ENCODE data around the gene SLC1A2. TPM values are rescaled to one million over a fixed set of nuclear protein-coding genes. Genes with fewer than 3 reads are reported as not detected.

SLC1A2 gene
- total RNA-seq, 3 donors from 2014 or later: 0.32 to 23.7 (median 10.5) TPM

DNA sequence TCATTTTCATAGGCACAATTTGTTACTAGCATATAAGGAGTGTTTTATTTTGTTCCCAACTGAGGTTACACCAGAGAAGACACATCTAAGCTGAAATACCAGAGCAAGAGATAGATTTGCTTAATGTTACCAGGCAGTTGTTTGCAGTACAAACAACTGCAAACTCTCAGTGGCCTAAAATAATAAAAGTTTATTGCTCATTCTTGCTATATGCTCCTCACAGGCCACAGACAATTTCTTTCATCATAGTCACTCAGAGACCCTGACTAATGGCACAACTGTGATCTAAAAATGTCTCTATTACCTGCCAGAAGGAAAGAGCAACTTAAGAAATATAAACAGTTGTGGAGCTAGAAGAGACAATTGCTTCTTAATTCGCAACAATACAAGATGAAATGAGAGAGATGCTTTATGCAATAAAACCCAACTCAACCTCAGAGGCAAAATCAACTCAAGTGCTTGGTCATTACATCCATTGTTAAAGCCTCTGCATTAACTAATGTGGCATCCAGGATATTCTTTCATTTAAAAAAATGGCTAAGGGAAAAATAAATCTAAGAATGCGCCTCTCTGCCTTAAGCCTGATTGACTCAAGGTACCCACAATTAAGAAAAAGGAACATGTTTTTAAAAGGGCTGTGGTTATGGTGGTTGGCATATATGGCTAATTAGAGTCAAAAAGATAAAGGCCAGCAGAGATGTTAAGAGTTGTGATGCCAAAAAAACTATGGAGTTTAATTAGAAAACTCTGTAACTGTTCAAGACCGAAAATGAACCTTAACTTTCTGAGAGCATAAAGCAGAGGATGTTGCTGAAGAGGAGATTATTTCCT lies 176.7 kb downstream of the SLC1A2 start:
- Histone ChIP-seq H3K9me3 (no peaks in the 10 kb centered on the region), H3K4me3 (no peak overlapping the region), H3K27me3 (no peaks in the 10 kb centered on the region), H3K27ac (no peak overlapping the region), H3K36me3 (no peaks in the 10 kb centered on the region), H3K4me1 (no peaks in the 10 kb centered on the region)
- no peak for TF ChIP-seq POLR2AphosphoS5 (IDR thresholded peaks at IDR 0.05)
- TF ChIP-seq, protein P1, sequence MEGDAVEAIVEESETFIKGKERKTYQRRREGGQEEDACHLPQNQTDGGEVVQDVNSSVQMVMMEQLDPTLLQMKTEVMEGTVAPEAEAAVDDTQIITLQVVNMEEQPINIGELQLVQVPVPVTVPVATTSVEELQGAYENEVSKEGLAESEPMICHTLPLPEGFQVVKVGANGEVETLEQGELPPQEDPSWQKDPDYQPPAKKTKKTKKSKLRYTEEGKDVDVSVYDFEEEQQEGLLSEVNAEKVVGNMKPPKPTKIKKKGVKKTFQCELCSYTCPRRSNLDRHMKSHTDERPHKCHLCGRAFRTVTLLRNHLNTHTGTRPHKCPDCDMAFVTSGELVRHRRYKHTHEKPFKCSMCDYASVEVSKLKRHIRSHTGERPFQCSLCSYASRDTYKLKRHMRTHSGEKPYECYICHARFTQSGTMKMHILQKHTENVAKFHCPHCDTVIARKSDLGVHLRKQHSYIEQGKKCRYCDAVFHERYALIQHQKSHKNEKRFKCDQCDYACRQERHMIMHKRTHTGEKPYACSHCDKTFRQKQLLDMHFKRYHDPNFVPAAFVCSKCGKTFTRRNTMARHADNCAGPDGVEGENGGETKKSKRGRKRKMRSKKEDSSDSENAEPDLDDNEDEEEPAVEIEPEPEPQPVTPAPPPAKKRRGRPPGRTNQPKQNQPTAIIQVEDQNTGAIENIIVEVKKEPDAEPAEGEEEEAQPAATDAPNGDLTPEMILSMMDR (IDR thresholded peaks at IDR 0.05): no peak
- TF ChIP-seq POLR2A (IDR thresholded peaks at IDR 0.05): no peak
- intact Hi-C loops (cut with DNase I; ENCODE audit: low total_unique reads): no loop called here
- DNase-seq (ENCODE audit: low spot score in 2 of 2): no peak

- H3K36me3 ChIP-seq: no peaks in the 10 kb centered on the region
- no peak overlapping the region for H3K4me3 ChIP-seq
- no peak for DNase-seq (ENCODE audit: low spot score in 2 of 2)
- TF ChIP-seq, protein P1 (IDR thresholded peaks at IDR 0.05): no peak
- TF ChIP-seq POLR2A (IDR thresholded peaks at IDR 0.05): no peak
- TF ChIP-seq POLR2AphosphoS5 (IDR thresholded peaks at IDR 0.05): no peak
- H3K9me3 ChIP-seq: no peaks in the 10 kb centered on the region
- H3K27ac ChIP-seq: no peak overlapping the region
- no peaks in the 10 kb centered on the region for H3K27me3 ChIP-seq
- intact Hi-C loops (cut with DNase I; ENCODE audit: low total_unique reads): no loop called here
- H3K4me1 ChIP-seq: no peaks in the 10 kb centered on the region
Observed at GRCh38 chr11:35241531-35241930, 177.8 kb downstream of the SLC1A2 start.

DNA sequence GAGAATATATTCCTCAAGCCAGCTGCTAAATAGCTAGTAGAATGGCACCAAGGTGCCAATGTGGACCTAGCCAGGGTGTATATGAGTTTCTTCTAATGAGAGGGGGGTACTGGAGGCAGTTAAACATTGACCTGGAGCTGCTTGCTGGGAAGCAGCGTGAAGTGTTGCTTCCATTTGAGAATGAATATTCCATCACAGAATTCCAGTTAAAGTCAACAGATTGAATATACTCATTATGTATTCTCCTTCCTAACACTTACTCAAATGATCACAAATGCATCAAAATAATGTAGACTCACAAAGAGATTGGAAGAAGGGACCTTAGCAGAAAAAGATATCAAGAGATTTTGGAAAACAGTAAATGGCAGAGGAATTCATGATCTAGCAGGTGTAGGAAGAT lies 178.3 kb downstream of the SLC1A2 start:
- H3K9me3 ChIP-seq: no peaks in the 10 kb centered on the region
- intact Hi-C loops (cut with DNase I; ENCODE audit: low total_unique reads): no loop called here
- H3K27ac ChIP-seq: no peak overlapping the region
- no peak overlapping the region for H3K4me3 ChIP-seq
- no peaks in the 10 kb centered on the region for H3K36me3 ChIP-seq
- DNase-seq (ENCODE audit: low spot score in 2 of 2): no peak
- no peaks in the 10 kb centered on the region for H3K4me1 ChIP-seq
- TF ChIP-seq POLR2AphosphoS5 (IDR thresholded peaks at IDR 0.05): no peak
- no peaks in the 10 kb centered on the region for H3K27me3 ChIP-seq

DNA sequence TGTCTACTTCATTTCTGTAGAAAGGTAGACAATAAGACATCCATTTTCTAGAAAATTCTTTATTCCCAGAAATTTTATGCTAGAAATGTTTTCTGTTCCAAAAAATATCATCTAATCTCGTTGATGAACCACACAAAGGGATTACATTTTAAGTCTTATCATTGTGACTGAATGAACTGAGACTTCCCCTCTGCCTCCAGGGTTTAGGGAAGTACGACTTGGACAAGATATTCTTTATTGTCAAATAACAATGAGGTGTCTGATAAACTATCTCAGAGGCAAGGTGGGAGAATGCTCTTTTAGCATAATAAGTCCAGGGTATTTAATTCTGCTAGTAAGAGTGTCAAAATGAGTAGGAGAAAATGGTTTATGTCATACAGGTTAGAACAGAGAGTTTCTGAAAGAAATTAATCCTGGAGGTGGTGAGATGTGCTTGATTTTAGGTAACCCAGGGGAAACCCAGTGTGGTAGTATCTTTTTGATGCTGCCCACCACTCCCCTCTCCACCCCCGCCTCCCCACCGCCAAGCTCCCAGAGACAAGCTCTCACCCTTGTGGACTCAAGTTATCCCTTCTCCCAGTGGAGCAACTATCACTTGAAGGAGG lies 179.8 kb downstream of the SLC1A2 start:
- no peak overlapping the region for H3K4me3 ChIP-seq
- no peak overlapping the region for H3K27ac ChIP-seq
- no peaks in the 10 kb centered on the region for H3K9me3 ChIP-seq
- no peak for DNase-seq (ENCODE audit: low spot score in 2 of 2)
- no peaks in the 10 kb centered on the region for H3K27me3 ChIP-seq
- H3K36me3 ChIP-seq: no peaks in the 10 kb centered on the region
- TF ChIP-seq POLR2A (IDR thresholded peaks at IDR 0.05): no peak
- intact Hi-C loops (cut with DNase I; ENCODE audit: low total_unique reads): loop anchor here (5.0 kb wide), 1 partner anchor 62 kb away; no protein-coding TSS in a partner anchor
- peaks cover 0 to 6% of the 10 kb centered on the region in 2 donors for H3K4me1 ChIP-seq

GRCh38 chr11:35238882-35239281 lies 180.5 kb downstream of the SLC1A2 start:
- Histone ChIP-seq H3K27me3 (no peaks in the 10 kb centered on the region), H3K4me1 (peaks cover 0 to 6% of the 10 kb centered on the region in 2 donors), H3K27ac (no peak overlapping the region), H3K9me3 (no peaks in the 10 kb centered on the region), H3K4me3 (no peak overlapping the region), H3K36me3 (no peaks in the 10 kb centered on the region)
- intact Hi-C loops (cut with DNase I; ENCODE audit: low total_unique reads): loop anchor here (5.0 kb wide), 1 partner anchor 62 kb away; no protein-coding TSS in a partner anchor
- TF ChIP-seq POLR2AphosphoS5 (IDR thresholded peaks at IDR 0.05) (no peak), POLR2A (IDR thresholded peaks at IDR 0.05) (no peak)
- TF ChIP-seq, protein P1 (IDR thresholded peaks at IDR 0.05): no peak
- no peak for DNase-seq (ENCODE audit: low spot score in 2 of 2)

All from breast epithelium (tissue), 4 donors.